Measurements from ENCODE around the gene PHLPP1. TPM values are rescaled to one million over a fixed set of nuclear protein-coding genes. Genes with fewer than 3 reads are reported as not detected.

Gene PHLPP1
- total and polyA plus RNA-seq, 2 of the 4 experiments (the other 2 are of a cell fraction), result 3.3 to 3.6 TPM

GRCh38 chr18:62825382-62825781 lies 110.0 kb downstream of the PHLPP1 start:
- H3K18ac ChIP-seq (ENCODE audit: low read depth, low read length), result no peak overlapping the region
- H4K5ac ChIP-seq (ENCODE audit: low read depth, low read length), result no peak overlapping the region
- H3K23ac ChIP-seq (ENCODE audit: low read depth, low read length), result no peak overlapping the region
- H2BK5ac ChIP-seq (ENCODE audit: low read depth, low read length, poor library complexity, severe bottlenecking), result no peak overlapping the region
- no peak overlapping the region for H4K91ac ChIP-seq (ENCODE audit: insufficient read depth, low read depth, low read length)
- H3K9me3 ChIP-seq (ENCODE audit: control insufficient read depth, insufficient read depth, low read length), result no peaks in the 10 kb centered on the region
- H2BK15ac ChIP-seq (ENCODE audit: low read depth, low read length), result no peak overlapping the region
- H3K9me1 ChIP-seq (ENCODE audit: insufficient read depth, low read length), result peaks cover 3% of the 10 kb centered on the region; the same call in 1 of the 2 replicates
- no peak overlapping the region for H4K8ac ChIP-seq (ENCODE audit: low read depth in 2 of 2, low read length in 2 of 2)
- no peak overlapping the region for H3K27ac ChIP-seq (ENCODE audit: insufficient read depth, low read length)
- no peak overlapping the region for H2BK20ac ChIP-seq (ENCODE audit: low read depth, low read length)
- H3K56ac ChIP-seq (ENCODE audit: extremely low read depth, insufficient read depth, low read length), result no peak overlapping the region
- H3K27me3 ChIP-seq (ENCODE audit: control insufficient read depth, insufficient read depth, low read length), result no peaks in the 10 kb centered on the region
- no peak overlapping the region for H3K4me2 ChIP-seq (ENCODE audit: low read depth, low read length)
- peaks cover 1% of the 10 kb centered on the region; the same call in 1 of the 2 replicates for H3K4me1 ChIP-seq (ENCODE audit: control insufficient read depth, insufficient read depth, low read length)
- no peak overlapping the region for H3K4ac ChIP-seq (ENCODE audit: low read depth, low read length)
- H3K9ac ChIP-seq (ENCODE audit: low read depth, low read length), result no peak overlapping the region
- no peak overlapping the region for H2AFZ ChIP-seq (replicated peaks; ENCODE audit: low read length, poor library complexity)
- POLR2A ChIA-PET (ENCODE audit: unreplicated experiment), result no interaction called here
- H2AK9ac ChIP-seq (replicated peaks; ENCODE audit: low read depth, low read length, poor library complexity), result no peak overlapping the region
- CTCF ChIA-PET, result no interaction called here
- peaks cover 0 to 15% of the 10 kb centered on the region in 2 experiments; a peak in 3 of 4 replicates for H3K79me1 ChIP-seq (ENCODE audit: low read depth in 1 of 2, low read length in 2 of 2)
- H4K20me1 ChIP-seq (ENCODE audit: insufficient read depth, low read length), result no peaks in the 10 kb centered on the region
- dilution Hi-C loops (cut with HindIII; ENCODE audit: low sequenced_read_pairs, unreplicated experiment), result no loop called here
- no TSS peak for BruUV-seq (replicated peaks)
- no peak overlapping the region for H3K14ac ChIP-seq (replicated peaks; ENCODE audit: low read depth, low read length)
- no peak overlapping the region for H3K4me3 ChIP-seq (ENCODE audit: insufficient read depth, low read depth, low read length)
- H3K36me3 ChIP-seq (ENCODE audit: control insufficient read depth, insufficient read depth, low read length), result no peaks in the 10 kb centered on the region
- ATAC-seq (ENCODE audit: low read depth), result no peak
- TF ChIP-seq BHLHE40 (IDR thresholded peaks at IDR 0.05; ENCODE audit: low read depth, low read length) (no peak), POLR2A (IDR thresholded peaks at IDR 0.05; ENCODE audit: low read depth, low read length) (no peak), RFX5 (IDR thresholded peaks at IDR 0.05; ENCODE audit: low read depth, low read length) (no peak), MAFK (IDR thresholded peaks at IDR 0.05; ENCODE audit: low read depth, low read length) (no peak), RAD21 (IDR thresholded peaks at IDR 0.05; ENCODE audit: low read length) (no peak), SMC3 (IDR thresholded peaks at IDR 0.05; ENCODE audit: low read depth, low read length) (no peak), MXI1 (IDR thresholded peaks at IDR 0.05; ENCODE audit: borderline replicate concordance, low read depth, low read length) (no peak), MAZ (IDR thresholded peaks at IDR 0.05; ENCODE audit: borderline replicate concordance, low read depth, low read length) (no peak), FOS (IDR thresholded peaks at IDR 0.05; ENCODE audit: low read depth, low read length) (no peak), CTCF (conservative IDR thresholded peaks at IDR 0.05; ENCODE audit: low read depth, low read length) (no peak)
- TF ChIP-seq, protein P1, sequence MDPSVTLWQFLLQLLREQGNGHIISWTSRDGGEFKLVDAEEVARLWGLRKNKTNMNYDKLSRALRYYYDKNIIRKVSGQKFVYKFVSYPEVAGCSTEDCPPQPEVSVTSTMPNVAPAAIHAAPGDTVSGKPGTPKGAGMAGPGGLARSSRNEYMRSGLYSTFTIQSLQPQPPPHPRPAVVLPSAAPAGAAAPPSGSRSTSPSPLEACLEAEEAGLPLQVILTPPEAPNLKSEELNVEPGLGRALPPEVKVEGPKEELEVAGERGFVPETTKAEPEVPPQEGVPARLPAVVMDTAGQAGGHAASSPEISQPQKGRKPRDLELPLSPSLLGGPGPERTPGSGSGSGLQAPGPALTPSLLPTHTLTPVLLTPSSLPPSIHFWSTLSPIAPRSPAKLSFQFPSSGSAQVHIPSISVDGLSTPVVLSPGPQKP (IDR thresholded peaks at IDR 0.05; ENCODE audit: borderline replicate concordance, low read depth, low read length), result no peak
- TF ChIP-seq, protein P2, sequence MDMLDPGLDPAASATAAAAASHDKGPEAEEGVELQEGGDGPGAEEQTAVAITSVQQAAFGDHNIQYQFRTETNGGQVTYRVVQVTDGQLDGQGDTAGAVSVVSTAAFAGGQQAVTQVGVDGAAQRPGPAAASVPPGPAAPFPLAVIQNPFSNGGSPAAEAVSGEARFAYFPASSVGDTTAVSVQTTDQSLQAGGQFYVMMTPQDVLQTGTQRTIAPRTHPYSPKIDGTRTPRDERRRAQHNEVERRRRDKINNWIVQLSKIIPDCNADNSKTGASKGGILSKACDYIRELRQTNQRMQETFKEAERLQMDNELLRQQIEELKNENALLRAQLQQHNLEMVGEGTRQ (IDR thresholded peaks at IDR 0.05; ENCODE audit: low read depth, low read length), result no peak
- in situ Hi-C loops (cut with MboI; ENCODE audit: low sequenced_read_pairs), result no loop called here
- intact Hi-C loops (cut with micrococcal nuclease), result no loop called here
- H2BK120ac ChIP-seq (ENCODE audit: low read depth, low read length), result no peak overlapping the region
- H2AK5ac ChIP-seq (ENCODE audit: low read depth, low read length), result no peak overlapping the region
- no CpG with 5 or more reads among the region's 1 CpG for WGBS, 2 experiments (ENCODE audit: extremely low coverage in 2 of 2, insufficient read length in 1 of 2)
- DNase-seq, result no peak

All from IMR-90 (cell line).